ENCODE data around the gene INTS15.

Gene INTS15

GRCh38 chr7:6562106-6562505, 27.7 kb upstream of the INTS15 start:
- H3K4me1 ChIP-seq, result no peaks in the 10 kb centered on the region
- peaks cover 14% of the 10 kb centered on the region for H3K27me3 ChIP-seq
- no peak for DNase-seq
- H3K4me3 ChIP-seq (ENCODE audit: low read depth, low read length), result no peak overlapping the region
- TF ChIP-seq CTCF (IDR thresholded peaks at IDR 0.05; ENCODE audit: low read depth, low read length), result no peak
- no peaks in the 10 kb centered on the region; the same call in 1 of the 2 replicates for H3K9me3 ChIP-seq
- H3K36me3 ChIP-seq, result no peaks in the 10 kb centered on the region

DNA sequence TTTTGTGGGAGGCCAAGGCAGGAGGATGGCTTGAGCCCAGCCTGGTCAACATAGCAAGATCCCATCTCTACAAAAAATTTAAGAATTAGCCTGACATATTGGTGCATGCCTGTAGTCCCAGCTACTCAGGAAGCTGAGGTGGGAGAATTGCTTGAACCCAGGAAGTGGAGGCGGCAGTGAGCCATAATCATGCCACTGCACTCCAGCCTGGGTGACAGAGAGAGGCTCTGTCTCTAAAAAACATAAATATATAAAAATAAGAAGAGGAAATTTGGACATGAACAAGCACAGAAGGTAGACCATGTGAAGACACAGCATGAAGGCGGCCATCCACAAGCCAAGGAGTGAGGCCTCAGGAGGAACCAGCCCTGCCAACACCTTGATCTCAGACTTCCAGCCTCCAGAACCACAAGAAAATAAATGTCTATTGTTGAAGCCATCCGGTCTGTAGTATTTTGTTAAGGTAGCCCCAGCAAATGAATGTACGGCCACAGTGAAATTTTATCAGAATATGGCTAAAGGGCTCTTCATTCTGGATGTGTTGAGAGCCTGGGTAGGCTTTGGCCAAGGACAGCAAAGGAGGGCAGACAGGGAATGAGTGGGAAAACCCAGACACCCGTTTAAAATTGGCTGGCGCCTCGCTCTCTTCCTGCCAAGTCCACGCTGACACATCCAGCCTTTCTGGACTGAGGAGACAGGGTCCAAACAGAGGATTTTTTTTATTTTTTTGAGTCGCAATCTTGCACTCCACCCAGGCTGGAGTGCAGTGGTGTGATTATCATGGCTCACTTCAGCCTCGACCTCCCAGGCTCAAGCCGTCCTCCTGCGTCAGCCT, 25.7 kb upstream of the INTS15 start:
- TF ChIP-seq CTCF (IDR thresholded peaks at IDR 0.05; ENCODE audit: low read depth, low read length), result no peak
- H3K4me1 ChIP-seq, result no peaks in the 10 kb centered on the region
- no peak for DNase-seq

GRCh38 chr7:6565655-6566054, 24.2 kb upstream of the INTS15 start:
- Histone ChIP-seq H3K36me3 (no peaks in the 10 kb centered on the region), H3K4me1 (no peaks in the 10 kb centered on the region), H3K27me3 (peaks cover 14% of the 10 kb centered on the region), H3K9me3 (no peaks in the 10 kb centered on the region; the same call in 1 of the 2 replicates), H3K4me3 (ENCODE audit: low read depth, low read length) (no peak overlapping the region)
- DNase-seq, result no peak
- TF ChIP-seq CTCF (IDR thresholded peaks at IDR 0.05; ENCODE audit: low read depth, low read length), result no peak

More for the DNA sequence above, 25.7 kb upstream of the INTS15 start:
- Histone ChIP-seq H3K9me3 (no peaks in the 10 kb centered on the region; the same call in 1 of the 2 replicates), H3K4me3 (ENCODE audit: low read depth, low read length) (no peak overlapping the region), H3K27me3 (peaks cover 14% of the 10 kb centered on the region), H3K36me3 (no peaks in the 10 kb centered on the region)

DNA sequence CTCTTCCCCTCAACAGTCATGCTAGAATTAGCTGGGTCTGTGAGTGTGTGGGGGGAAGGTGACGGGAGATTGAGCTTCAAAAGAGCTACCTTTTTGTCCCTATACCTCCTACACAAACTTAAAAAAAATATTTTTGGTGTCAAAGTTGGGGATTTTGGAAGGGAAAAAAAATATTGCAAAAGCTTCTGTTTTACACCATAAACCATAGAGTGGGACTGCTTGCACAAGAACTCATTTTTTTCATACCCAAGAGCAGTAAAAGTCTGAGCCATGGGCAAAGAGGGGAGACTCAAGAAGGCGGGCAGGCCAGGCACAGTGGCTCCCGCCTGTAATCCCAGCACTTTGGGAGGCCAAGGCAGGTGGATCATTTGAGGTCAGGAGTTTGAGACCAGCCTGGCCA, 21.9 kb upstream of the INTS15 start:
- TF ChIP-seq CTCF (IDR thresholded peaks at IDR 0.05; ENCODE audit: low read depth, low read length), result no peak
- H3K4me3 ChIP-seq (ENCODE audit: low read depth, low read length), result no peak overlapping the region
- H3K4me1 ChIP-seq, result no peaks in the 10 kb centered on the region
- DNase-seq, result no peak
- no peaks in the 10 kb centered on the region; the same call in 1 of the 2 replicates for H3K9me3 ChIP-seq
- H3K36me3 ChIP-seq, result no peaks in the 10 kb centered on the region
- peaks cover 14% of the 10 kb centered on the region for H3K27me3 ChIP-seq

GRCh38 chr7:6571160-6571779, 18.6 kb upstream of the INTS15 start:
- TF ChIP-seq CTCF (IDR thresholded peaks at IDR 0.05; ENCODE audit: low read depth, low read length), result no peak
- no peak for DNase-seq
- no peaks in the 10 kb centered on the region for H3K9me3 ChIP-seq
- H3K4me1 ChIP-seq, result no peaks in the 10 kb centered on the region
- no peak overlapping the region for H3K4me3 ChIP-seq (ENCODE audit: low read depth, low read length)
- no peaks in the 10 kb centered on the region for H3K36me3 ChIP-seq
- no peaks in the 10 kb centered on the region for H3K27me3 ChIP-seq
